Activated CD4-positive, CD25-positive, alpha-beta regulatory T cell treated with anti-CD3 and anti-CD28 coated beads, Interleukin-2, amount 50 U/mL, for 72 hours (primary cell): Measurements from ENCODE around the gene GART.
A peak's percentile ranks its signal among the peaks of the same experiment; 100 is the strongest.

Source experiments
- DNase-seq: peaks from one replicate; pipeline ENCODE4 v3.0.0; 2021

Gene GART

GRCh38 chr21:33552999-33553598 lies 11.2 kb upstream of the GART start:
- no peak for DNase-seq

- DNase-seq: no peak
These were observed 10.4 kb upstream of the GART start for GRCh38 chr21:33552093-33552998.

- DNase-seq: no peak
These were observed 9.7 kb upstream of the GART start for GRCh38 chr21:33551664-33552063.

- DNase-seq: no peak
These were observed 9.1 kb upstream of the GART start for GRCh38 chr21:33550772-33551660.

- DNase-seq: no peak
These were observed 8.2 kb upstream of the GART start for GRCh38 chr21:33549848-33550771.

- DNase-seq: no peak
These were observed 4.2 kb upstream of the GART start for GRCh38 chr21:33546086-33546485.

GRCh38 chr21:33544451-33545195 lies 2.7 kb upstream of the GART start:
- no peak for DNase-seq

- DNase-seq: peak; percentile 85
These were observed 1.7 kb upstream of the GART start for GRCh38 chr21:33543505-33544129.

- DNase-seq: peak; percentile 93
These were observed 955 bp upstream of the GART start, which contains the start of gene SON for GRCh38 chr21:33542640-33543504. Gene SON, plus strand, starts transcription at chr21:33543038. Its CDS starts 55 bp downstream, at chr21:33543093.

GRCh38 chr21:33541105-33541711 lies 709 bp downstream of the GART start:
- no peak for DNase-seq

- DNase-seq: no peak
These were observed 1.2 kb downstream of the GART start for GRCh38 chr21:33540711-33541104.

- no peak for DNase-seq
These were observed 2.3 kb downstream of the GART start for GRCh38 chr21:33539616-33540015.

GRCh38 chr21:33537212-33537611 lies 4.7 kb downstream of the GART start:
- DNase-seq: no peak

- no peak for DNase-seq
These were observed 10.9 kb downstream of the GART start for GRCh38 chr21:33531007-33531406.

- no peak for DNase-seq
These were observed 19.0 kb downstream of the GART start for GRCh38 chr21:33522953-33523349.

GRCh38 chr21:33522297-33522952 lies 19.5 kb downstream of the GART start:
- DNase-seq: no peak

GRCh38 chr21:33518899-33519298 lies 23.0 kb downstream of the GART start:
- no peak for DNase-seq

GRCh38 chr21:33514229-33514628 lies 27.7 kb downstream of the GART start:
- DNase-seq: no peak

- no peak for DNase-seq
These were observed 29.4 kb downstream of the GART start for GRCh38 chr21:33512481-33512880.
